Measurements from ENCODE around the gene CCNJL. TPM values are rescaled to one million over a fixed set of nuclear protein-coding genes. Genes with fewer than 3 reads are reported as not detected.

The CCNJL gene
- total and polyA plus RNA-seq, 2 of the 8 experiments (the other 6 are each of a cell fraction or from before 2014, with no cell fraction given): 34.6 to 44.7 TPM

DNA sequence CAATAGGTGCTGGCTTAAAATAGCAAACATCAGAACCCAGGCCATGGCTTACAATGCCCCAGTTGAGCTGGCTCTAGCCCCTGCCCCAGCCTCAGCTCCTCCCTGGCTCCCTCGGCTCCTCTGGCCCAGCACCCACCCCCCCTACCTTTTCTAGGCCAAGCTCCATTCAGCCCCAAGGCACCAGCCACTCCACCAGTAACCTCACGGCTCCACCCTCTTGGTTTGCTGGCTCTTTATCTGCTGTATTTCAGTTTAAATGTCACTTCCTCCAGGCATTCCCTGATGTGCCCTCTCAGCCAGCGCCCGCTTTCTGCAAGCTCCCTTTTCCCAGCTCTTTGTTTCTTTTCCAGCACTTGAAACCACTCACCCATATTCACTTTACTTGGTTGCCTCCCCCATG, 47.5 kb upstream of the CCNJL start (continued):
- TF ChIP-seq, protein P1, sequence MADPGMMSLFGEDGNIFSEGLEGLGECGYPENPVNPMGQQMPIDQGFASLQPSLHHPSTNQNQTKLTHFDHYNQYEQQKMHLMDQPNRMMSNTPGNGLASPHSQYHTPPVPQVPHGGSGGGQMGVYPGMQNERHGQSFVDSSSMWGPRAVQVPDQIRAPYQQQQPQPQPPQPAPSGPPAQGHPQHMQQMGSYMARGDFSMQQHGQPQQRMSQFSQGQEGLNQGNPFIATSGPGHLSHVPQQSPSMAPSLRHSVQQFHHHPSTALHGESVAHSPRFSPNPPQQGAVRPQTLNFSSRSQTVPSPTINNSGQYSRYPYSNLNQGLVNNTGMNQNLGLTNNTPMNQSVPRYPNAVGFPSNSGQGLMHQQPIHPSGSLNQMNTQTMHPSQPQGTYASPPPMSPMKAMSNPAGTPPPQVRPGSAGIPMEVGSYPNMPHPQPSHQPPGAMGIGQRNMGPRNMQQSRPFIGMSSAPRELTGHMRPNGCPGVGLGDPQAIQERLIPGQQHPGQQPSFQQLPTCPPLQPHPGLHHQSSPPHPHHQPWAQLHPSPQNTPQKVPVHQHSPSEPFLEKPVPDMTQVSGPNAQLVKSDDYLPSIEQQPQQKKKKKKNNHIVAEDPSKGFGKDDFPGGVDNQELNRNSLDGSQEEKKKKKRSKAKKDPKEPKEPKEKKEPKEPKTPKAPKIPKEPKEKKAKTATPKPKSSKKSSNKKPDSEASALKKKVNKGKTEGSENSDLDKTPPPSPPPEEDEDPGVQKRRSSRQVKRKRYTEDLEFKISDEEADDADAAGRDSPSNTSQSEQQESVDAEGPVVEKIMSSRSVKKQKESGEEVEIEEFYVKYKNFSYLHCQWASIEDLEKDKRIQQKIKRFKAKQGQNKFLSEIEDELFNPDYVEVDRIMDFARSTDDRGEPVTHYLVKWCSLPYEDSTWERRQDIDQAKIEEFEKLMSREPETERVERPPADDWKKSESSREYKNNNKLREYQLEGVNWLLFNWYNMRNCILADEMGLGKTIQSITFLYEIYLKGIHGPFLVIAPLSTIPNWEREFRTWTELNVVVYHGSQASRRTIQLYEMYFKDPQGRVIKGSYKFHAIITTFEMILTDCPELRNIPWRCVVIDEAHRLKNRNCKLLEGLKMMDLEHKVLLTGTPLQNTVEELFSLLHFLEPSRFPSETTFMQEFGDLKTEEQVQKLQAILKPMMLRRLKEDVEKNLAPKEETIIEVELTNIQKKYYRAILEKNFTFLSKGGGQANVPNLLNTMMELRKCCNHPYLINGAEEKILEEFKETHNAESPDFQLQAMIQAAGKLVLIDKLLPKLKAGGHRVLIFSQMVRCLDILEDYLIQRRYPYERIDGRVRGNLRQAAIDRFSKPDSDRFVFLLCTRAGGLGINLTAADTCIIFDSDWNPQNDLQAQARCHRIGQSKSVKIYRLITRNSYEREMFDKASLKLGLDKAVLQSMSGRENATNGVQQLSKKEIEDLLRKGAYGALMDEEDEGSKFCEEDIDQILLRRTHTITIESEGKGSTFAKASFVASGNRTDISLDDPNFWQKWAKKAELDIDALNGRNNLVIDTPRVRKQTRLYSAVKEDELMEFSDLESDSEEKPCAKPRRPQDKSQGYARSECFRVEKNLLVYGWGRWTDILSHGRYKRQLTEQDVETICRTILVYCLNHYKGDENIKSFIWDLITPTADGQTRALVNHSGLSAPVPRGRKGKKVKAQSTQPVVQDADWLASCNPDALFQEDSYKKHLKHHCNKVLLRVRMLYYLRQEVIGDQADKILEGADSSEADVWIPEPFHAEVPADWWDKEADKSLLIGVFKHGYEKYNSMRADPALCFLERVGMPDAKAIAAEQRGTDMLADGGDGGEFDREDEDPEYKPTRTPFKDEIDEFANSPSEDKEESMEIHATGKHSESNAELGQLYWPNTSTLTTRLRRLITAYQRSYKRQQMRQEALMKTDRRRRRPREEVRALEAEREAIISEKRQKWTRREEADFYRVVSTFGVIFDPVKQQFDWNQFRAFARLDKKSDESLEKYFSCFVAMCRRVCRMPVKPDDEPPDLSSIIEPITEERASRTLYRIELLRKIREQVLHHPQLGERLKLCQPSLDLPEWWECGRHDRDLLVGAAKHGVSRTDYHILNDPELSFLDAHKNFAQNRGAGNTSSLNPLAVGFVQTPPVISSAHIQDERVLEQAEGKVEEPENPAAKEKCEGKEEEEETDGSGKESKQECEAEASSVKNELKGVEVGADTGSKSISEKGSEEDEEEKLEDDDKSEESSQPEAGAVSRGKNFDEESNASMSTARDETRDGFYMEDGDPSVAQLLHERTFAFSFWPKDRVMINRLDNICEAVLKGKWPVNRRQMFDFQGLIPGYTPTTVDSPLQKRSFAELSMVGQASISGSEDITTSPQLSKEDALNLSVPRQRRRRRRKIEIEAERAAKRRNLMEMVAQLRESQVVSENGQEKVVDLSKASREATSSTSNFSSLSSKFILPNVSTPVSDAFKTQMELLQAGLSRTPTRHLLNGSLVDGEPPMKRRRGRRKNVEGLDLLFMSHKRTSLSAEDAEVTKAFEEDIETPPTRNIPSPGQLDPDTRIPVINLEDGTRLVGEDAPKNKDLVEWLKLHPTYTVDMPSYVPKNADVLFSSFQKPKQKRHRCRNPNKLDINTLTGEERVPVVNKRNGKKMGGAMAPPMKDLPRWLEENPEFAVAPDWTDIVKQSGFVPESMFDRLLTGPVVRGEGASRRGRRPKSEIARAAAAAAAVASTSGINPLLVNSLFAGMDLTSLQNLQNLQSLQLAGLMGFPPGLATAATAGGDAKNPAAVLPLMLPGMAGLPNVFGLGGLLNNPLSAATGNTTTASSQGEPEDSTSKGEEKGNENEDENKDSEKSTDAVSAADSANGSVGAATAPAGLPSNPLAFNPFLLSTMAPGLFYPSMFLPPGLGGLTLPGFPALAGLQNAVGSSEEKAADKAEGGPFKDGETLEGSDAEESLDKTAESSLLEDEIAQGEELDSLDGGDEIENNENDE (IDR thresholded peaks at IDR 0.05; ENCODE audit: insufficient replicate concordance, low read length): no peak
- TF ChIP-seq BACH1 (IDR thresholded peaks at IDR 0.05; ENCODE audit: low read length) (no peak), TBP (IDR thresholded peaks at IDR 0.05; ENCODE audit: low read depth, low read length) (no peak), GABPA (IDR thresholded peaks at IDR 0.05; ENCODE audit: borderline replicate concordance, insufficient read depth, low read length) (no peak), HDAC2 (IDR thresholded peaks at IDR 0.05; ENCODE audit: borderline replicate concordance in 1 of 2, low read depth in 2 of 2, low read length in 2 of 2) (no peak), RBBP5 (IDR thresholded peaks at IDR 0.05; ENCODE audit: borderline replicate concordance, low read depth, low read length) (no peak), EGR1 (IDR thresholded peaks at IDR 0.05; ENCODE audit: borderline replicate concordance, low read depth, low read length) (no peak), POLR2A (IDR thresholded peaks at IDR 0.05; ENCODE audit: control extremely low read depth in 1 of 2, low read depth in 2 of 2, low read length in 2 of 2) (no peak)
- TF ChIP-seq, protein P2, sequence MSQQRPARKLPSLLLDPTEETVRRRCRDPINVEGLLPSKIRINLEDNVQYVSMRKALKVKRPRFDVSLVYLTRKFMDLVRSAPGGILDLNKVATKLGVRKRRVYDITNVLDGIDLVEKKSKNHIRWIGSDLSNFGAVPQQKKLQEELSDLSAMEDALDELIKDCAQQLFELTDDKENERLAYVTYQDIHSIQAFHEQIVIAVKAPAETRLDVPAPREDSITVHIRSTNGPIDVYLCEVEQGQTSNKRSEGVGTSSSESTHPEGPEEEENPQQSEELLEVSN (IDR thresholded peaks at IDR 0.05): no peak

Measured in H1 (cell line).